HTR-8/SVneo (cell line): ENCODE results near the gene ETNK2.
A peak's percentile ranks its signal among the peaks of the same experiment; 100 is the strongest.

ENCODE experiments used
- DNase-seq: peaks from one replicate; pipeline ENCODE4 v3.0.0; 2011; ENCODE audit warnings: low spot score, mixed read lengths; ENCODE audit not compliant: insufficient read length
- FAIRE-seq: peaks from 2 replicates; lab custom pipeline; 2011; peaks lifted over from hg19 to GRCh38; lab: Jason Lieb, UNC

Gene ETNK2

DNA sequence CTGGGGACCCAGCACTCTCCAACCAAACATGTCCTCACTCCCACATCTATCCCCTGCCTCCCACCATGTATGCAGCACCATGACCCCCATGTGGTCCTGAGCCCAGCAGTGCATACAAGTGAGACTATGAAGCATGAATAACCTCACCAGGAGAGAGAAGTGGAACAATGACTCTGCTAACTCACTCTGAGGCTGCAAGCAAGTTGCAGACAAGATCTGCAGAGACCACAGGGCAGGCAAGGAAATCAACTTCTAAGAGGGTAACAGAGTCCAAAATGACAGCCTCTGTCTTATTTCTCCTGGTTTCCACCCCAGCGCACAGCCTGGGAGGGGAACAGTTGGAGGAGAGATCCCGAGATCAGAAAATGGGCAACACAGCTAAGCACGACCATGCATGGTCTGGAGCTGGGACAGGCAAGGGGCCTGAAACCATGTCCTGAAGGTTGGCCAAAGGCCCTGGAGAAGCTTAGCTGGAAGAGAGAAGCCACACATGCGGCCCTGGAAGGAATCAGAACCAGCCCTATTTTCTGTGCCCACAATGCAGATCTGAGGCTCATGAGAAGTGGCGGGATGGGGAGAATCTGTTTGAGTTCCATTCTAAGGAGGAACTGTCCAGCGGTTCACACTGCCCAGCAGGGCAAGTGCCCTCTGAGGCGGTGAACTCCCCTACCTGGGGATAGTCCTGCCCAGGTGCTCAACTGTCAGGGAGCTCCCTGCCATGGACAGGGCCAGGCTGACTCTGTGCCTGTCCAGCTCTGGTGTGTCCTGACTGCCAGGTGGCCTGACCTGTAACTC lies 26.8 kb upstream of the ETNK2 start:
- FAIRE-seq (no peak), DNase-seq (no peak)

DNA sequence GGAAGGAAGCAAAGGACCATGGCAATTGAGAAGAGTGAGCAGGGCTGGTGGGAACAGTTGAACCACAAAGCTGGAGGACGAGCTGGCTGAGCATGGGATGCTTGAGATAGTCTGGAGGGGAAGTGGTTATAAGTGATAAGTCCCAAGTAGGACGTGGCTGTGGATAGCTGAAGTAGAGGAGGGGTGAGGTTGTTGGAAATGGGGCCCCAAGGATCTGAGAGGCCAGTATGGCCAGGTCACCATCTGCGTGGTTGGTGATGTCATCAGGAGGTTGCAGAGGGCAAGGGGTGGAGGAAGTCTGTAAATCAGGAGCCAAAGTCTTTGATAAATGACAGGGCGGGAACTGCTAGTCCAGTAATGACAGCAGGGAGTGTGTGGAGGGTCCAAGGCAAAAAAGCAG lies 25.3 kb upstream of the ETNK2 start:
- DNase-seq: no peak
- peak; percentile 51 for FAIRE-seq

DNA sequence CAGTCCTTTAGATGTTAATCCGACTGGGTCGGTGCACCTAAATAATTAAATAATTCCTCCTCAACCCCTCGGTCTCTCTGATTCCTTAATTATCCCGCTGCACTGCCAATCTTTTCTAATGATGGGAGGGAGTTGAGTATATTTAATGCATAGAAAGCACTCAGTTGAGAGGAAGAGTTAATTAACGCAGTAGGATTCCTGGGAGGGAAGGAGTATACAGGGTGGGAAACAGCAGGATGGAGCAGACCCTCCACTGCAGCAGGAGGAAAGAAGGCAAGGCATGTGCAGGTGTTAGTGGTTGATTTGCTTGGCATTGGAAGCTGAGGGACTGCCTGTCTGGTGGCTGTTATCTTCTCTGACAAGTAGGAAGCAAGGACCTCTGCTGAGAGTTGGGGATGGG lies 24.2 kb upstream of the ETNK2 start:
- DNase-seq: no peak
- no peak for FAIRE-seq

GRCh38 chr1:204174958-204175357 lies 23.1 kb upstream of the ETNK2 start:
- FAIRE-seq: no peak
- DNase-seq: no peak

DNA sequence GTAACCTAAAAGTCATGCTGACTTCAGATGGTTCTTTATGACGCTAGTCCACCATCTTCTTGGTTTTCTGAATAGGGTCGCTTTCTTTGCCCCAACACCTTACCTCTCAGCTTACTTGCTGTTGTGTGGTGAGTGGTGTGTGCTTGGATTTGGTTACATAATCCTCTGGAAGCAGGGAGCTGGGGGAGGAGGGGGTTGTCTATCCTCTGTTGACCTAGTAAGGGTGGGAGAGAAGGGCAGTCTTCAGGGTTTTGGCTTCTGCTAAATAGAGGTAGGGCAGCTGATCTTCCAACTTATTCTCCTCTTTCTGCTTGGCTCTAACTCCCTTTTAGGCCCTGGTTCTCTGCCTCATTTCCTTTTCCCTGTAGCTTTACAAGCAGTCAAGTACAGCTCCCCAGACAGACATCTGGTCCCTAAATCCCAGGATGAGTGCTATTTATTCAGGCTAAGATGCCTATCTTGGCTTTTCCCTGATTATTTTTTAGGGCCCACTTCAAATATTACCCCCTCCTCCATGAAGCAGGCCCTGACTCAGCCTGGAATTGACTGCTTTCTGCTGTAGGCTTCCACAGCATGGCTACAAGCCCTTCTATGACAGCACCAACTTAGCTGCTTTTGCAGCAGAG lies 20.7 kb upstream of the ETNK2 start:
- DNase-seq (no peak), FAIRE-seq (no peak)

- DNase-seq (no peak), FAIRE-seq (peak; percentile 26)
Observed at GRCh38 chr1:204171751-204172178, 19.9 kb upstream of the ETNK2 start.

GRCh38 chr1:204170494-204171155 lies 18.8 kb upstream of the ETNK2 start:
- peak; percentile 48 for FAIRE-seq
- no peak for DNase-seq

DNA sequence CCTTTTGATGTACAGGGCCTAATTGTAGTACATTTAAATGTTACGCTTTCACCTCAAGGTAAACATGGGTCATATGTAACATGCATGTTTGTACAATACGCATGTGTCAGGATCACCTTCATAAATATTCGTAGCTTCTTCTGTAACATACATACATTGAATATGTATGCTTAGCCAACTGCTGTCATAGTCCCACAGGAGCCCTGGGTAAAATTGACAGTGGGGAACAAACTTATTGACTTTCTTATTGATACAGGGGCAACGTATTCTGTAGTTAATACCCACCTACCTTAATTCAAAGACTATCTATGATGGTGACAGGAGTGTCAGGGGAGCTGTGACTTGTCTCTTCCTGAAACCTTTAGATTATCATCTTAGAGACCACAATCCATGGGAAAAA lies 18.0 kb upstream of the ETNK2 start:
- no peak for DNase-seq
- peak; percentile 49 for FAIRE-seq

GRCh38 chr1:204167730-204168129 lies 15.9 kb upstream of the ETNK2 start:
- DNase-seq (no peak), FAIRE-seq (no peak)

- DNase-seq (no peak), FAIRE-seq (no peak)
Observed at GRCh38 chr1:204166219-204166618, 14.4 kb upstream of the ETNK2 start, which contains the start of gene REN. Gene REN, minus strand, starts transcription at chr1:204166337. Its CDS starts 44 bp downstream, at chr1:204166293.

DNA sequence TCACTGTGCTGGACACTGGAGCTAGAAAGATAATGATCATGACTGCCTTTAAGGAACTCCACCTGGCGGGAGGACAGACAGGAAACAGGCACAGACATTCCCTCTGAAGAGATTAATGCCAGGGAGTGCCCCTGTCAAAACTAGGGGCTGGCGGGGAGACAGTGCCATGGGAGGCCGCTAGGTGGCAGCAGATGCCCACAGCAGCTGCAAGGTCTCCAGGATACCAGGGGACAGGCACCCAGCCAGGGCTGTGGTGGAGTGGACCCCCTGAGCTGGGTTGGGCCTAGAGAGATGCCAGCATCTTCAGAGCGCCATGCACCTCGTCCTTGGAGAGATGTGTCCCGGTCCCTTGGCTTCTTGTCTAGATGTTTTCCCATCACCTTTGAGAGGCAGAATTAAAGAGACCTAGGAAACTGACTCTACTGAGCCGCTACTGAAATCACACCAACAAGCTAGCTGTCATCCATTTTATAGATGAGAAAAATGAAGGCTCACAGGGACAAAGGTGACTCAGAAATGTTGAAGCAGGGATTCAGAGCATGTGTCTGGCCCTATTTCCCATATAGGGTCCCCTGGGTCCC lies 10.7 kb upstream of the ETNK2 start:
- FAIRE-seq: peak; percentile 79
- peak; percentile 92 for DNase-seq

DNA sequence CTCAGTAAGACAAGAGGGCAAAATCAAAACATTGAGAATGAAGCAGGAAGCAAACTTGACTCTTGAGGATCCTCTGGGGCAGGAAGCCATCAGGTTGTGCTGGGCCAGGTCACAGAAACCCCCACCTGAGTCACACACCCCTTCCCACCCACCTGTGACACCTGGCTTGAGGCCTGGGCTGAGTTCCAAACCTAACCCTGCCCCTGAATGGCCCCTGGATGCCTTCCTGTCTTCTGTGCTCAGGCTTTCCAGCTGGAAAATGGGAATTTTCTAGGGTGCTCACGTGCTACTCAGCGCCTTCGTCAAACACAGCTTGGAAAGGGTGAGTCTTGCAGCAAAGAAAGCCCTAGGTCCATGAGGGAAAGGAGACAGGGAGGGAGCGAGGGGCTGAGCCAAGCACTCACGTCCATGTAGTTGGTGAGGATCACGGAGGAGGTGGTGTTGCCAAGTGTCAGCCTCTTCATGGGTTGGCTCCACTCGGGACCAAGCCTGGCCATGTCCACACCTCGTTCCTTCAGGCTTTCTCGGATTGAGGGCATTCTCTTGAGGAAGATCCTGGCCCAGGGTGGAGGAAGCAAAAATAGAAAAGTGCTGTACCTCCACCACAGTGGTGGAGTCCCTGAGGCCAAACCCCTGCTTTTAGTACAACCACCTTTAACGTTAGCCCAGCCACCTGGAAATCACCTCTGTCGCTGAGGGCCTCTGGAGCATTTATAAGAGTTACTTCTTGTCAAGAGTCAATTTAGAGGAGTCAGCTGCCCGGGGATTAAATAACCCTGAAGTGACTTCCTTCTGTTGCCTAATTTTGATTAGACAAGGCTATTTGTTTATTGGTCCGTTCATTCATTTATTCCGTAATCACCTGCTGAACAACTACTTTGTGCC lies 10.0 kb upstream of the ETNK2 start:
- FAIRE-seq (no peak), DNase-seq (no peak)

DNA sequence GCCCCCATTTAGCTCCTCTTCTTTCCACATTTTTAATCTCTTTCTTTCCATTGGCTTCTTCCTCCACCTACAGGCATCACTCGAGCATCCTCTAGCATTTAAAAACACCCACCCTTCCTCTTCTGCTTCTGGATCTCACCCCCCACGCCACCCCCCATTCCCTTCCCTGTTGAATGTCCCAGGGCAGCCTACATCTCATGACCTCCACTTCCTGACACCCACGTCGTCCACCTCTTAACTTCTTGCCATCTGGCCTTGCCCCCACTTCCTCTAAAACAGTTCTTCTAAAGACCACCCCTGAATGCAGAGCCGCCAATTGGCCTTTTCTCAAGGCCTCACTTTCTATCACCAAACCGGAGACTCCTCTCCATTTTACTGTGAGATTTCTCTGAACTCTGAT lies 6.1 kb upstream of the ETNK2 start:
- FAIRE-seq (no peak), DNase-seq (no peak)

DNA sequence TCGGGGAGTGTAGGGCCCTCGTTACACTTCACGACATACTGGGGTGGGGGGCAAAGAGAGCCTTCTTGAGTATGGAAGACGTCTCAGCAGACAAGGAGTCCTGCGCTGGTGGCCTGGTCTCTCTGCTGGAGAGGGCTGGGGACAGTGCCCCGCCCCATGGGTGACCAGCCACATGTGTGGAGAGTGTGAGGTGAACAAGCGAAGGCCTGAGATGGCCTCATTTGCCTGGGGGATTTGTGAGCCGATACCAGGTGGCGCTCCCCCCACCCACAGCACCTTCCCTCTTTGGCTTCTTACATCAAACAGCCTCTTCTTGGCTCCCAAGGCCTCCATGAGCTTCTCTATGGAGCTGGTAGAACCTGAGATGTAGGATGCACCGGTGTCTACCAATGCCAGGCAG lies 4.0 kb upstream of the ETNK2 start:
- FAIRE-seq: no peak
- no peak for DNase-seq

- no peak for DNase-seq
- peak; percentile 59 for FAIRE-seq
Observed at GRCh38 chr1:204154568-204155255, 2.9 kb upstream of the ETNK2 start.

DNA sequence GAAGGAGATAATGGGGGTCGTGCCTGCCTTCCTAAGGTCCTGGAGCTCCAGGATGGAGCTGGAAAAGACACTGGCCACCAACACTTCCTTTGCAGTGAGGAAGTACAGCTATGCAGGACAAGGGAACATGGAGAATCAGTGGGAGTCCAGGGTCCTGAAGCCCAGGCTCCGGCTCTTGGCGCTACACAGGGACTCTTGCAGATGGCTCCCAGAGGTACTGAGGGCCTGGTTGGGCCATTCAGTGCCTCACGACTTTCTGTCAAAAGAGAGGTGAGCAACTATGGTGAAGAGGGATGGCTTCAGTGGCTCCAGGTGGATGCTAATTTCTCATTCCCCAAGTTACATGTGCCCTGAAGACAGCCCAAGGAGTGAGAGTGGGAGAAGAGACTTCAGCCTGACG lies 1.8 kb upstream of the ETNK2 start:
- FAIRE-seq (no peak), DNase-seq (no peak)

DNA sequence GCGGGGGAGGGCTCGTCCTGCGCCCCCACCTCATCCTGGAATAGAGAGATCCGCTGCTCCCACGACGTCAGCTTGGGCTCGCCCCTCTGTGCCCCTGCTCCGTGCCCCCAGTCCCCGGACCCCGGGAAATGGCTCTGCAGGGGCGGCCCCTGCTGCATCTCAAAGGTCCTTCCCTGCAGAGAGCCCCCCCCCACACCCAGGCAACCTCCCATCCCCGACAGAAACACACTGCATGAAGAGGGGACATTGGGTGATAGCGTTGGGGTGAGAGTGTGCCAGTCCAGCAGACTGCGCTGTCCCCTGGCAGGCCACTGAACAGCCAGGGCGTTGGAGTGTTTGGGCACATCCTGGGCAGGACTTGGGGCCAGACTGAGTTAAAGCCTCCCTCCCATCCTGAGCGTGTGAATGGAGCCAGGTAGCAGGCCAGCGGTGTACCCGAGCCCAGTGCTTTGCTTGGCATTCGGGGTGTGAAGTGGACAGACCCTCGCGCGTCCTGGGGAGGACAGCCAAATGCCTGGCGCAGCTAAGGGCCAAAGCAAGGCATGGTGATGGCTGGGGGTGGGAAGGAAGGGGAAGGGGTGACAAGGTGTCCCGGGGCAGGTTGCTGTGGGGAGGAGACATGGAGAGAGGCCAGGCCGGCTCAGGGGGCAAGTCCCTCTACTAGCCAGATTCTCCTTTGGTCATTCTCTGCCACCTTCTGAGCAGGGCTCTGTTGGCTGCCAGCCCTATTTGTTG lies 633 bp upstream of the ETNK2 start:
- peak; percentile 26 for FAIRE-seq
- DNase-seq: no peak

DNA sequence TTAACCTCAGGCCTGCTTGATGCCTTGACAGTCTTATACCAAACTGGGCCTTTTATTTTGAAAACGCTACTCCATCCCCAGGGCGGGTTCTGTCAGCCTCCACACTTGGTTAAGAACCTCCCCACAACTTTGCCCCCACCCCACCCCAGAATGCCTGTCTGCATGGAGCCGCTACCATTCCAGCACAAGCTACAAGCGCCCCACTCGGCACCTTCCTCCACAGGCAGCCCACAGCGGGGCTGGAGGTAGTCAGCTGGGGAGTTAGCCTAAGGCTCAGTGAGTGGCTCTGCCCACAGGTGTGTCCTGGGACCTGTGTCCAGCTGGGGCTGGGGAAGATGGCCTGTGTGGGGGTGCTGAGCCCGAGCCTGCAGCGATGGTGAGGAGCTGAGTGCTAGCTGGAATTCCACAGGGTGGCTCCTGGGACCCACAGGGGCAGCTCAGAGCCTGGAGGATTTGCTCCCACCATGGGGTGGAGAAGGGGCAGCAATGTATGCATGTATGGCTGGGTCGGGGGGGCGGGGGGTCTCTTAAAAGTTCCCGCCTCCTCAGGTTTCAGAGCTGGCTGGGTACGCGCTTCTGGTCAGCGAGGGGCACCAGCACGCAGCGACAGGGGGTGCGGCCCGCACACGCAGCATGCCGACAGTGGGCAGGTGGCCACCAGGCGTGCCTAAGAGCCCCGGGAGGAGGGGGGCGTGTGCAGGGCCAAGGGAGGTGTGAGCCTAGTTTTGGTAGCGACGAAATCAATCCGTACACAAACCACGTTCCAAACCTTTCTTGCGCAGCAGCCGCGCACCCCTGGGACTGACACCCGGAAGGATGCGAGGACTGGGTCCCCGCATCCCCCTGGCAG lies 917 bp downstream of the ETNK2 start:
- peak; percentile 9 for FAIRE-seq
- DNase-seq: no peak
